KOPT-K1 (cell line): Measurements from ENCODE around the gene OGG1.

Experiments
- H3K27ac ChIP-seq: fragments of 200-600 bp; sonication (generic); 2 replicates; pipeline ENCODE4 v1.5.1; 2016; ENCODE audit warnings: antibody characterized with exemption, mild to moderate bottlenecking, low read depth, low read length; ENCODE audit not compliant: poor library complexity, severe bottlenecking
- H3K36me3 ChIP-seq: fragments of 200-600 bp; sonication (generic); 2 replicates; pipeline ENCODE4 v1.5.1; 2017; ENCODE audit warnings: antibody characterized with exemption, mild to moderate bottlenecking, low read length, moderate library complexity; ENCODE audit not compliant: insufficient read depth
- H3K9me3 ChIP-seq: fragments of 200-600 bp; sonication (generic); 2 replicates; pipeline ENCODE4 v1.5.1; 2017; ENCODE audit warnings: antibody characterized with exemption, low read length, mild to moderate bottlenecking; ENCODE audit not compliant: insufficient read depth, poor library complexity, severe bottlenecking

The OGG1 gene

GRCh38 chr3:9795207-9795606 lies 45.5 kb downstream of the OGG1 start:
- Histone ChIP-seq H3K27ac (no peak overlapping the region), H3K36me3 (peaks cover 70% of the 10 kb centered on the region), H3K9me3 (no peaks in the 10 kb centered on the region)

GRCh38 chr3:9797196-9797945 lies 47.6 kb downstream of the OGG1 start:
- H3K36me3 ChIP-seq, result peaks cover 82% of the 10 kb centered on the region
- no peaks in the 10 kb centered on the region for H3K9me3 ChIP-seq
- no peak overlapping the region for H3K27ac ChIP-seq

GRCh38 chr3:9800529-9800928 lies 50.8 kb downstream of the OGG1 start:
- no peak overlapping the region for H3K27ac ChIP-seq
- no peaks in the 10 kb centered on the region for H3K9me3 ChIP-seq
- peaks cover 98% of the 10 kb centered on the region for H3K36me3 ChIP-seq

- no peaks in the 10 kb centered on the region for H3K9me3 ChIP-seq
- no peak overlapping the region for H3K27ac ChIP-seq
- H3K36me3 ChIP-seq, result peaks cover 100% of the 10 kb centered on the region
Measured at GRCh38 chr3:9803494-9803893, 53.7 kb downstream of the OGG1 start.

- Histone ChIP-seq H3K27ac (no peak overlapping the region), H3K36me3 (peaks cover 98% of the 10 kb centered on the region), H3K9me3 (no peaks in the 10 kb centered on the region)
Measured at GRCh38 chr3:9804996-9805395, 55.2 kb downstream of the OGG1 start.

GRCh38 chr3:9806137-9806536 lies 56.4 kb downstream of the OGG1 start:
- Histone ChIP-seq H3K27ac (no peak overlapping the region), H3K9me3 (no peaks in the 10 kb centered on the region), H3K36me3 (peaks cover 97% of the 10 kb centered on the region)
